ENCODE results near the gene ID4.

ID4 gene, protein sequence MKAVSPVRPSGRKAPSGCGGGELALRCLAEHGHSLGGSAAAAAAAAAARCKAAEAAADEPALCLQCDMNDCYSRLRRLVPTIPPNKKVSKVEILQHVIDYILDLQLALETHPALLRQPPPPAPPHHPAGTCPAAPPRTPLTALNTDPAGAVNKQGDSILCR

DNA sequence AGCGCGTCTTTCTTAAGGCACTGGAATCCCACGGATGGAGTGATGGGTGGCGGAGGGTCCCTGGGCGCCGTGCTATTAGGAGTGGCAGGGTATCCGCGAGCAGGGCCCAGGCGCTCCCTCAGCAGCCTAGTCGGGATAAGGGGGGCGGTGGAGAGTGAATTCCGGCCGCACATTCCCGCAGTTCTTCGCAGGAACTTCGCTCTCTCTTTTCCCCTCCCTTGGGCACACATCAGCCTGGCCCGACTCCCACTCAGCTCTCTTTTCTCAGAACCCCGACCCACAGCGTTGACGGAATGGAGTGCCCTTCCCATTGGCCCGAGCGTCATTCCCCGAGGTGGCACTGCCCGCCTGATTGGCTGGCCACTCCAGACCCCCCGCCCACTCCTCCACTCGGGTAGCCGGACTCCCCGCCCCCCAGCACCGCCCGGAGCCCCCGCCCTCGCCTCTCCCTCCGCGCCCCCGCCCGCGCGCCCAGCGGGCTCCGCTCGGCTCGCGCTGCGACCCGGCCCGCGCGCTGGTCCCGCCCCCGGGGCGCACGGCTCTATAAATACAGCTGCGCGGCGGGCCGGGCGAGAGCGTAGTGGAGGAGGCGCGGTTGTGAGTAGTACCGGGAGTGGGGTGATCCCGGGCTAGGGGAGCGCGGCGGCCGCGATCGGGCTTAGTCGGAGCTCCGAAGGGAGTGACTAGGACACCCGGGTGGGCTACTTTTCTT, at the start of gene ID4:
ID4 (plus strand) TSS at position 572 of the 712 bp plus-strand sequence. CDS start 385 bp downstream, outside the sequence.
- peak; percentile 94 for DNase-seq (ENCODE audit: low read depth)

DNA sequence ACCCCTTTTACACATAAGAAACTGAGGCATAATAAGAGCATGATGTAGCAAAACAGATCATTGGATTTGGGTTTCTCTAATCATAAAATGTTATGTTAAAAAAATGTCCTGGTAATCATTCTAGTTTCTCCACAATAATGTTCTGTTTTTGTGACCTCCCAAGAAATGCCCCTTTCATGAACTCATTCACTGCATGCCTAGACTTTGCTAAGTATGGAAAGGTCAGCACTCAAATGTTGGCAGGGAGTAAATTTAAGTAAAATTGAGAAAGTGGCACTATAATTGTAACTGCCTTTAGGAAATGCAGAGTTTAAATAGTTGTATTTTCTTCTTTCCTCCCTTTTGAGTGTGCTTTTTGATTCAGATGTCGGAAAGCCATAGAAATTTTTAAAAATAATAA, 48.5 kb upstream of the ID4 start:
- no peak for DNase-seq (ENCODE audit: low read depth)

DNA sequence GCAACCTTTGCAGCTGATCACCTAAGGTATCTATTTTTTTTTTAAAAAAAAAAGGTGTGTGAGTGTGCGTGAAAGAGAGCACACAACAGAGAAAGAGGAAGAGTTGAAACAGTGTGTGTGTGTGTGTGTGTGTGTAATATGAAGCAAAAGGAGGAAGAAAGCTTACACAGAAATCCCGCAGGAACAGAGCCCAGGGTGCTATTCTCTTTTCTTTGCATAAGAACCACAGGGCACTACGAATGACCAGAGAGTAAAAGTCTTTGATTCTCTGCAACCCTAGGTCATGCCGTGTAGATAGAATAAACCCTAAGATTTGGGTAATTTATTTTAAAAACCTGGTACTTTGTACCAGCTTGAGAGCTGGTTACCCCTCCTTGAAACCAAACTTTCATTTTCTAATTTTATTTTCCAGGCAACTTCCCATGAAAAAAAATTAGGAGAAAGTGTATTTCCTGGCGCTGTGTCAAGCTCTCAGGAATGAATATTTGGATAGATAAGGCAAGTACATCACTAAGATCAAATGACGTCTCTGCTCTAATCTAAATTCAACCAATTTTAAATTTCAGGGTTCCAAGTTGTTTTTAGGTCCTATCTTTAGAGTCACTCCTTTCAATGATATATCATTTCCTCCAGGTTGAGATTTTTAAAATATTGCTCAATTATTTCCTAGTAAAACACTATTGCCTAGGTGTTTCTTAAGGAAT, 47.9 kb upstream of the ID4 start:
- DNase-seq (ENCODE audit: low read depth): no peak

DNA sequence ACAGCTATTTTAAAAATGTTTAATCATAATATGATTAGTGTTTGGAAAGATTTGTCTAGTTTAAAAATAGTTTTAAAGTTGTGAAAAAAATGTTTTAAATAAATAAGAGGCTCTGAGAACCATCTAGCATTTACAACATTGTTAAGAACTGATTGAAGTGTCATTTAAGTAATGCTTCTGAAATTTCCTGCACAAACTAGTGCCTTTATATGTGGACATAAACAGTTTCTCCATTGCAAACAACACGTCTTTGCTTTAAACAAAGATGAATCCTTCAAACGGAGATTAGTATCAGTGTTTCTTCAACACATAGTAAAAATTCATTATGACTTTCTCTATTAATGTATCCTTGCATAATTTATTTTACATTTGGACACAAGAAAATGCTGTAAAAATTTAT, 45.9 kb upstream of the ID4 start:
- DNase-seq (ENCODE audit: low read depth): no peak

DNA sequence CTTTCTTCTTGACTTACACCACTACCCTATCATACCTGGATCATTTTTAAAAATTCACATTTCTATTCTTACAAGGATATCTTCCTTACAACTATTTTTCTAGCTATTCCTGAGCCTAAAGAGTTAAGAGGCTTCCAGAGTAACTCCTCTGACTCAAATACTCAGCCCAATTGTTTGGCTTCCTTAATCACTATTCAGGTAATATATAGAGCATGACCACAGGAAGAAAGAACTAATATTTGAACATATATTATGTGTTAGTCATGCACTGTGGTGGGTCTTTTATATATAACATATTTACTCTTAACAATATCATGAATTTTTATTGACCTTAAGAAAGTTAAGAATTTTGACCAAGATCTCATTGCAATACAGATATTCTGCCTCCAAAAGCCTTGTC, 42.0 kb upstream of the ID4 start:
- no peak for DNase-seq (ENCODE audit: low read depth)

DNA sequence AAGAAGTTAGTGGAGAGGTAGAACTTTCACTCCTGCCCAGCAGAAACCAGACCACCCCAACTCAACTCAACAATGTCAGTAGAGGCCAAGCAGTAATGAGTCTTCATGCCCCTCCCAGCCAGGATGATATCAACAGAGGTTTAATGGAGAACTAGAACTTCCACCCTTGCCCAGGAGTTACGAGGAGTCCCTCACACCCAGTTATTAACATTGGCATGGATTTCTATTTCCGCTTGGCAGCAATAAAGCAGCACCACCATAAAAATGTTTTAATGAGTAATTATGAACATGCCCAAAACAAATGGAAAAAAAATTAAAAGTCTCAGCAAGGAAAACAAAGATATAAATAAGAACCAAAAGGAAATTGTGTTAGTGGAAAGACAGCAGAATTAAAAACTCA, 40.7 kb upstream of the ID4 start:
- no peak for DNase-seq (ENCODE audit: low read depth)

DNA sequence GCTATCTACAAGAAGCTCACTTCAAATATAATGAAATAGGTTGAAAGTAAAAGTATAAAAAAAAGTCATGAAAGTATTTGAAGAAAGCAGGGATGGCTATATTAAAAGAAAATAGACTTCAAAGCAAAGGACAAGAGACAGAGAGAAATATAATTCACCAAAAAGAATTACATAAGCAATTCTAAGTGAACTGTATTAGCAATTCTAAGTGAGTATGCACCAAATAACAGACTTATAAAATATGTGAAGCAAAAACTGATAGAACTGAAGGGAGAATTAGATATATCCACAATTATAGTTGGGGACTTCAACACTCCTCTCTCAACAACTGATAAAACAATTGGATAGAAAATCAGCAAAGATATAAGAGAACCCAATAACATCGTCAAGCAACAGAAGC, 38.8 kb upstream of the ID4 start:
- no peak for DNase-seq (ENCODE audit: low read depth)

DNA sequence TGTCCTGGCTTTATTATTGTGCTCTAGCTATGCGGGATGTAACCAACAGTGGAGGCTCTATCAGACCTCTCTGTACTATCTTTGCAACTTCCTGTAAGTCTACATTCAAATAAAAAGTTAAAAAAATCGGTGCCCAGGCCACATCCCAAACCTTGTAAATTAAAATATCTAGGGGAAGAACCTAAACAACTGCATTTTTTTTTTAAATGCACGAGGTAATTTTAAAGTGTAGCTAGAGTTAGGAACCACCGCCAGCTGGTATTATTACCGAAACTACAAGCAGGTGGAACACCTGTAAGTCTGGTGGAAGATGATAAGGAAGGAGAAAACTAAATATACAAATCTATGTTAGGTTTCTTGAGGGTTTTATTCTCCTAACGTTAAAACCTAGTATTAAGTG, 34.5 kb upstream of the ID4 start:
- DNase-seq (ENCODE audit: low read depth): no peak

DNA sequence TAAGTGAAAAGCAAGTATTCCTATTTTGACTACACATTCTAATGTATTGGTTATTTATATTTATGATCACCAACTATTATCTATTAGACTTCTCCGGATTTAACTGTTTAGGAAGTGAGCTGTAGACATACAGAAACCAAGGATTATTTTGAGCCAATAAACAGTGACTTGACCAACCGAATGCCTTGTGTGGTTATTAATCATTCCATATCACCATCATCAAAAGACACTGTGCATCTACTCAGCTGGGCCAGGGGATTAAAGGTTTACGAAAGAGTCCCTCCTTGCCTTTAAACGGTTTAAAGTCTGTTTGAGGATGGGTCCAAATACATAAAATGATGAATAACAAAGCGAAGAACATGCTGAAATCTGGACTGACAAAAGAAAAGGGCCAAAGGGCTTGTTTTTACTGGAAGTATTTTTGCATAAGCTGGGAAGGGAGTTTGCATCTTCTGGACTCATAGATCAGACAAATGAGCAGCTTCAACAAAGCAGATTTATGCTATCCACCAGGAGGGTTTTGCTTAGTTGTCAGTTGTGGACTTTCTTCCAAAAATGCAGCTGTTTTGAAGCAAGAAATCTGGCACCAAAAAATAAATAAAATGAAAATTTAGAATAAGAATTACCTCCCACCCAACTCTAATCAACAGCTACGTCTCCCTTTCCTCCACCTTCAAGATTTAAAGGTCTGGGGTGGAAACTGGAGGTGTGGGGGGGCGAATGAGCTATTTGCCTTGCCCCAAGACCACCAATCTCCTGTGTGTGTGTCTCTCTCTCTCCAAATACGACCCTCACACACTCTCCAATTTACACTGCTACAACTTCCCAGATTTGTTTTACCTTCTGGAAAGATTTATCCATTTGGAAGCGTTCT, 33.6 kb upstream of the ID4 start:
- DNase-seq (ENCODE audit: low read depth): no peak

DNA sequence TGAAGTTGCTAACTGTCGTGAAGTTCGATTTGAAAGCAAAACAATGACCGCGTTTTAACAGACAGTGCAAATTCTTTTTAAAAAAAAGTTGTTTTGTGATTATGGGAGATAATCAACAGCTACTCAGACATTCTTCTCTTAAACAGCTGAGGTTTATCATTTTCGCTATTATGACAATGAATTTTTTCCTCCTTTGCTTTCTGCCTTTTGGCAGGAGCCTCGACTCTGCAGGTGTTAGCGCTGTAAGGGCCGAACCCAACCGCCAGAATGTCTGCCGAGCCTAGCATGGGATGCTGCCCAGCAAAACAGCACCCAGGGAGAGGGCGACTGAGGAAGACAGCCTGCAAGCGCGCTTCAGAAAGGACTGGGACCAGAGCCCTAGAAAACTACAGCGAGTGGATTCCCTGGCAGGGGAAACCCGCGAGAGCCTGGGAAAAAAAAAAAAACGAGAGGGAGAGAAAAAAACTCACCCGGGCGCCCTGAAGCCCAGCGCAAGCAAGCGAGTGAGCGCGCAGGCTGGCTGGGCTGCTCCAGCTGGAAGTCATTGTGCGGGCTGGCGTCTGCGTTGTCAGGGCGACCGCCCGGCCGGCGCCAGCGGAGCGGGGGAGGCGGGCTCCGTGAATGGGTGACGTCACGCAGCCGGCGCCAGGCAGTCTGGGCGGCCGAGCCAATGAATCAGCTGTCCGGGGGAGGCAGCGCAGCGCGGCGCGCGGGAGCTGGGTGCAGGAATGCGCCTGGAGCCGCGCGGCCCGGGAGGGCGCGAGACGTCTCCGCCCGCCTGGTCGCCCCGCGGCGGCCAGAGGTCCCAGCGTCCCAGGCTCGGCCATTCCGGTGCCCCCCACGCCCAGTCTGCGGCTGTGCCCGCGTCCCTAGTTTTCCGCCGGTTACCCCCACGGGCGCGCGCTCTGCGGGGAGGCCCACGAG, 32.7 kb upstream of the ID4 start:
- peak; percentile 95 for DNase-seq (ENCODE audit: low read depth)

DNA sequence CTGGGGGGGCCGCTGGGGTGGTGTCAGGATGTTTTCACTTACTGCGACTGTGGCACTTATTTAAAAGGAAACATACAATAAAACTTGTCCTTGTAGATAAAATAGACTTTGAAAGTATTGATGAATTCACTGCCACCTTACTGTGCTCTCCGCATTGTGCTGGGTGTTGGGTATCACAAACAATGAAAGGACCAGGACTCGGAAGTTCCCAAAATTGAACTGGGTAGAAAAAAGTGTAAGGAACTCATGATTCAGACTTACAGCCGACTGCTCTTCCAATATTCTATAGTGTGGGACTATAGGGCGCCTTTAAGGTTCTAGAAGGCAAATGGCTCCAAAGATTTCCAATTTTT, 32.1 kb upstream of the ID4 start:
- DNase-seq (ENCODE audit: low read depth): no peak

DNA sequence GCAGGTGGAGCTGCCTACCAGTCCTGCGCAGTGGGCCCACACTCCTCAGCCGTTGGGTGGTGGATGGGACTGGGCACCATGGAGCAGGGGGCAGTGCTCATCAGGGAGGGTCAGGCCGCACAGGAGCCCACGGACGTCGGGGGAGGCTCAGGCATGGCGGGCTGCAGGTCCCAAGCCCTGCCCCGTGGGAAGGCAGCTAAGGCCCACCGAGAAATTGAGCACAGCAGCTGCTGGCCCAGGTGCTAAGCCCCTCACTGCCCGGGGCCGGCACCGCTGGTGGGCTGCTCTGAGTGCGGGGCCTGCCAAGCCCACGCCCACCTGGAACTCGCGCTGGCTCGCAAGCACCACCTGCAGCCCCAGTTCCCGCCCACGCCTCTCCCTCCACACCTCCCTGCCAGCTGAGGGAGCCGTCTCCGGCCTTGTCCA, 30.2 kb upstream of the ID4 start:
- no peak for DNase-seq (ENCODE audit: low read depth)

DNA sequence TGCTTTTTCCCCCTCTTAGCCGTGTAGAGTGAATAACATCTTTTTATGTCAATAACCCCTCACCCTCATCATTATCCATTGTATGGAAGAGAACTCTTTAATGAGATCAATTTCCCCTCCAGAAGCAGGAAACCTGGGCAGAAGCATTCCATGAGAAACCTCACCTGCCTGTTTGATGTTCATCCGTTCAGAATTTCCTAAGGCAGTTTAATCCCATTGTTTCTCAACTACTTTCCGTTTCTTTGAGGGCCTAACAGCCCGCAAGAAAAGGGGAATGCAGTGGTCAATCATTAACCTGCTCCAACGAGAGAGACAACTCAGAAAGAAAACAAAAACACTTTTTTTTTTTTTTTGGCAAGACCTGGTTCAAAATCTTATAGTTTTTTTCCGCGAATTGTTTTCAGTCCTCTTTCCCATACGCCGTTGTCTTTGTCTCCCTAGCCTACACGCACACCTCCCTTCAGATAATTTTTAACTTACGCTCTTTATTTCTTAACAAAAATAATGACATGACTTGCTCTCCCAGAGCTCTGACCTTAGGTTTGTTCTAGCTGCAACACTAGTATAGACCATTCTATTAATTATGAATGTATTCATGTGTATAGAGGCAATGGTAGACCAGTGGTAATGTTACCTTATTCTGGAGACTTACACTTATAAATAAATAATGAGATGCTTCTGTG, 25.6 kb upstream of the ID4 start:
- no peak for DNase-seq (ENCODE audit: low read depth)

DNA sequence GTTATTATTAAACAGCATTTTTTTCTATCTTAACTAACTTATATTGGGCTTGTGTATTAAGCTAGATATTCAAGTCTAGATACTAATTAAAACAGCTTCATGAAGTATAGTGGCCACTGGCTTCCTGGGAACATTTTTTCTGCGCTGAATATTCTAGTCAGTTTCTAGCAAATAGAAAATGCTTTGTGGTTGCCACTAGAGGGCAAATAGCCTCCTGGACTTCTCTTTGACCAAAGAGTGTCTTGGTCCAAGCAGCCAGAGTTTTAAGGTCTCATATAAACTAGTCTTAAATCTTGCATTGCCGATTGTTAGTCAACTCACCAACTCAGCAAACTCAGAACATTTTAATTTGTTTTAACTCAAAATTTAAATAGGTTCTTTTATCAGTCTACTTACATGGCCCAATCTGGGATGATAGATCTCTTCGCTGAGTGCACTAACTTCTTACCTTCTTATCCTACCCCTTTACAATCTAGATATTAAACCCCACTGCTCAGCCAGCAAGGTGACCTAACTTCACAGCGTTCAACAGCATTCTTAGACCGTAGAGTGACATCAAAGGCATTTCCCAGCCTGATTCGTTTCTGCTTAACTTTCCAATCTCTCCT, 24.6 kb upstream of the ID4 start:
- peak; percentile 13 for DNase-seq (ENCODE audit: low read depth)

DNA sequence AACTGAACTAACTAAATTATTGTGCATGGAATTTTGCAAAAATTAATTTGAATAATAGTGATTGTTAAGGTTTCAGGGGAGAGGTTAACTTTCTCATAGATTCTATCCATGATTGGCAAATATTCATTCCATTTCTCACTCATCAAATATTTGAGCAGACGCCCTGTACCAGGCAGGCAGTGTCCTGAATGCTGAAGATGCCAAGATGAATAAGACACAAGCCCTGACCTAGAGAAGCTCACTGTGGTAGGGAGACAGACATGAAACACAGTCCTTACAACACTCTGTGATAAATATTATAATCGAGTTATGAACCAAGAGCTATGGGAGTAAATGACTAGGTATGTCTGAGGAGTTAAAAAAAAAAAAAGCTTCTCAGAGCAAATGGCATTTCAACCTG, 18.4 kb upstream of the ID4 start:
- DNase-seq (ENCODE audit: low read depth): no peak

DNA sequence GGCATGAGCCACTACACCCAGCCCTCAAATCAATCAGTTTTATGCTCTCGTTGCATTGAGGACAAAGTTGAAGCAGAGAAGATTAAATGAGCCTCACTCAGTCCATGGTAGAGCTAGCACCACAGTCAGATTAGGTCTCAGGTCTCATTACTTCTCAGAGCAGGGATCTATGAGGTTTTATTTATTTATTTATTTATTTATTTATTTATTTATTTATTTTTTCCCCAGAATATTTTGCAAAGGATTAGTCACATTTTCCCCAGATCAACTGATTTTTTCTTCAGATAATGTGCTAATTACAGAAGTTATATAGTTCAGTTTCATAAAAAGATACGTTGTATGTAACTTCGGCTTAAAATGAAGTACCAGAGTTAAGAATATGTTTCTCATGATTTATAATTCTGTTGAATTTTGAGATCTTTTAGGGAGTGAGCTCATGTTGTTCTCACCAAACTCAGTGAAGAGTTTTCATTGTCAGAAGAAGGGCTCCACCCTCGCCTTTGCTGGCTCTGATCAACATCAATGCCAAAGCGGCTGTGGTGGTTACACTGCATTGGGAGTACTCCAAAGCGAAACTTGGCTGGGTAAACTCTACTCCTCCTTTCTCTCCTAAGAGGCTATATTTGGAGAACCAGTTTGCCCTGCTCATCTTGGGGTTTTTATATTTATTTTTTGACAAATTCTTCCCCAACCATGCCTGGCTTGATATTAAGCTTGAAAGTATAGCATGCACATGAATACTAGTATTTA, 12.9 kb upstream of the ID4 start:
- no peak for DNase-seq (ENCODE audit: low read depth)

DNA sequence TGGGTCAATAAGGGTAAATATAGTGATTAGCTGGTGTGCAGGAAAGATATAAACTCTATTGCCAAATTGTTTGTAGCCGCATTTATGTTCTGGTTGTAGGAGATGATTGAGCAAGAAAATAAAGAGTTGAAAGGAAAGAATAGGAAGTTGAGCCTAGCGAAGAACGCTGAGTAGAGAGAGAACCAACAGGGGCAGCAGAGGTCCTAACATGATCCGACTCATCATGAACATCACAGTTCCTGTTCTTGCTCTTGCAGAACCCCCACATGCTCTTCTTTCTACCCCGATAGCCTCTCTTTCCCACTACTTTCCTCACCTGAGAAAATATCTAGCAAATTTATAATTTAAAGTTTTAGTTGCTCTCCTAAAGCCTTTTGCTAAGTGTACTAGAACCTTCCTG, 9.9 kb upstream of the ID4 start:
- DNase-seq (ENCODE audit: low read depth): no peak

DNA sequence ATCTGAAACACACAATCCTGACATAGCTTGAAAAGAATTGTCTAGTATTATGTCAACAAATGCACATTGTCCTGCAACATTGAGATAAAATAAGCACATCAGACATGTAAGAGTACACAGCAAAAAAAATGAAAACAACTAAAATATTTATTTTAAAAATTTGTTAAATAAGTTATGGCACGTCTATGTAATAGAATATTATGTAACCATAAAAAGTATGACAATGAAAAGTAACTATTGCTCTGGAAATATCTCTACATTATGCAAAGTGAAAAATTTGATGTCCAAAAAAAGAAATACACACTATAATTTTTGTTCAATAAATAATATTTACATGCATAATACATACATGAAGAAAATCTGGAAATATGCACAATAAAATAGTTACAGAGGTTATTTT, 9.3 kb upstream of the ID4 start:
- no peak for DNase-seq (ENCODE audit: low read depth)

DNA sequence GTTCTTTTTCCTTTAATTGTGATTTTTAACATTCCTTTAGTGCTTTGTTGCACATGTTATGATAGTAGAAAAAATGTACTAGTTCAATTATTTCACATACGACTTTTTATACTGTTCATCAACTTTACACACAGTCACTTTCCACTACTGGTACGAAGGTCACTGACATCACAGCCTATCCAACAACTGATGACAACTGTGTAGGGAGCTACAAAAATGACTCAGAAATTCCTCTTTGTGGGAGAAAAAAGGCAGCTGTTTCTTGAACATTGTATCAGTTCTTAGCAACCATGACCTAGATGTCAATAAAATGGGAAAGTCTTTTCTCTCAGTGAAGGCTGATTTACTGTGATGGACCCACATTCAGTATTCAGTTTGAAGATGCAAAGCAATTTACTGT, 7.0 kb upstream of the ID4 start:
- DNase-seq (ENCODE audit: low read depth): no peak

DNA sequence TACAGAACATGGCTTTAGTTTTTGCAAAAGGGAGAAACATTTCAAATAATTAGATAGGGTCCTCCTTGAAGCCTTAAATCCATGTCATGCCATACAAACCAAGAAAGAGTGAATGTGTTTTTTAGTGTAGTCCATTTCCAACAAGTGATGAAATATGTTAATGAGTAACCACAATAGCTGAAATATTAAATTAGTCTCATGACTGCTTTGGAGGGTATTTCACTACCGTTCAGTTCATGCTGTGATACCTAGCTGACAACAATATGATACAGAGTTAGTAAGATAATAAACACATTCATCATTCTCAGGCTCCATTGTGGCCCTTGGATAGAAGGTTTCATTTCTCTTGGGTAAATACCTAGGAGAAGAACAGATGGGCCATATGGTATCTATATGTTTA, 5.8 kb upstream of the ID4 start:
- no peak for DNase-seq (ENCODE audit: low read depth)

Measured in GM04504 (cell line).